Kidney epithelial cell (primary cell): ENCODE data around the gene DPYSL5. TPM values are rescaled to one million over a fixed set of nuclear protein-coding genes. Genes with fewer than 3 reads are reported as not detected.

ENCODE experiments used
- DNase-seq: peaks from one replicate; pipeline ENCODE4 v3.0.0-alpha.2; 2010; ENCODE audit warnings: low read depth
- H3K27me3 ChIP-seq: 2 replicates; pipeline ENCODE4 v1.6.0; 2011; ENCODE audit warnings: low read length; ENCODE audit not compliant: control insufficient read depth, insufficient read depth
- H3K36me3 ChIP-seq: 2 replicates; pipeline ENCODE4 v1.5.1; 2011; ENCODE audit warnings: low read length; ENCODE audit not compliant: control insufficient read depth, insufficient read depth
- H3K4me3 ChIP-seq: 2 replicates; pipeline ENCODE4 v1.5.1; 2011; ENCODE audit warnings: low read depth, mild to moderate bottlenecking, control low read depth, low read length
- CTCF ChIP-seq: IDR thresholded peaks from 2 replicates; pipeline ENCODE4 v1.5.1; 2011; ENCODE audit warnings: mild to moderate bottlenecking, moderate library complexity, low read length, control low read depth, inconsistent platforms; ENCODE audit not compliant: insufficient read depth, poor library complexity, severe bottlenecking
- total RNA-seq: library from RNA; depleted of rRNA; stranded (reverse); fragments of >200 nt; gene quantifications from 2 replicates; pipeline ENCODE4 v1.2.3, GENCODE V29; 2015

DPYSL5 gene
- total RNA-seq, 1 donor from 2014 or later = 1.3 TPM

DNA sequence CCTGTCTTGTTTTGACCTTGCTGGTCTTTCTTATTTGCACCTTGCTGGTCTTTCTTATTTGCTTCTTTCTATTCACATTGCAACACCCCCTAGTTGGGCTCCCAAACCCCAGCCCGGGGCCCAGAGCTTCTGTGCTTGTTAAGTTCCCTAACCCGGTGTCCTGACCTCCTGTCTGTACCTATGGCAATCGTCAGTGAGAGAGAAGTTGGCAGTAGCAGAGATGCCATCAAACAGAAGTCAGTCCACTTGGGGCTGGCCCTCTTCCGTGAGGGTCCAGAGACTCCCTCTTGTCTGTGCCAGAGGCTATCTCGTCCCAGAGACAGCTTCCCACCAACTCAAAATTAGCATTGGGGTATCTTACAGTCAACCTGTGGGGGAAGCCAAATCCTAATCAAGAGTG lies 55.7 kb downstream of the DPYSL5 start:
- Histone ChIP-seq H3K36me3 (no peaks in the 10 kb centered on the region), H3K4me3 (no peak overlapping the region), H3K27me3 (peaks cover 7% of the 10 kb centered on the region)
- no peak for DNase-seq
- TF ChIP-seq CTCF = no peak

- Histone ChIP-seq H3K36me3 (no peaks in the 10 kb centered on the region), H3K27me3 (peaks cover 7% of the 10 kb centered on the region), H3K4me3 (no peak overlapping the region)
- no peak for TF ChIP-seq CTCF
- DNase-seq = no peak
Measured at GRCh38 chr2:26904839-26905238, 56.9 kb downstream of the DPYSL5 start.

- TF ChIP-seq CTCF = no peak
- Histone ChIP-seq H3K27me3 (peaks cover 9% of the 10 kb centered on the region), H3K4me3 (no peak overlapping the region), H3K36me3 (no peaks in the 10 kb centered on the region)
- no peak for DNase-seq
Measured at GRCh38 chr2:26905341-26906198, 57.6 kb downstream of the DPYSL5 start.

GRCh38 chr2:26907416-26907815 lies 59.5 kb downstream of the DPYSL5 start:
- no peak for TF ChIP-seq CTCF
- H3K36me3 ChIP-seq = no peaks in the 10 kb centered on the region
- no peak for DNase-seq
- peaks cover 19% of the 10 kb centered on the region for H3K27me3 ChIP-seq
- H3K4me3 ChIP-seq = no peak overlapping the region

- DNase-seq = no peak
- Histone ChIP-seq H3K27me3 (peaks cover 41% of the 10 kb centered on the region), H3K4me3 (no peak overlapping the region), H3K36me3 (no peaks in the 10 kb centered on the region)
- no peak for TF ChIP-seq CTCF
Measured at GRCh38 chr2:26910176-26910575, 62.2 kb downstream of the DPYSL5 start.
